Cardiac muscle cell (in vitro differentiated cells and primary cell): ENCODE data around the gene FILIP1. TPM values are rescaled to one million over a fixed set of nuclear protein-coding genes. Genes with fewer than 3 reads are reported as not detected.

Experiments used
- DNase-seq, 2 donors: peaks; one replicate each; pipeline versions ENCODE4 v3.0.0 to v3.0.0-alpha.2; 2010 to 2017; ENCODE audit warnings: low read depth in 1 of 2, low spot score in 1 of 2
- H3K27ac ChIP-seq: fragments of 200-600 bp; sonication (generic); 2 replicates; pipeline ENCODE4 v1.5.1; 2016
- H3K27me3 ChIP-seq: fragments of 200-600 bp; sonication (generic); 2 replicates; pipeline ENCODE4 v1.6.0; 2016; ENCODE audit warnings: control low read depth
- H3K36me3 ChIP-seq: fragments of 200-600 bp; sonication (generic); 2 replicates; pipeline ENCODE4 v1.5.1; 2016; ENCODE audit warnings: control low read depth
- H3K4me1 ChIP-seq: fragments of 200-600 bp; sonication (generic); 2 replicates; pipeline ENCODE4 v1.8.1; 2017; ENCODE audit warnings: low read depth, mild to moderate bottlenecking, mixed run types
- H3K4me3 ChIP-seq: fragments of 200-600 bp; sonication (generic); 2 replicates; pipeline ENCODE4 v1.5.1; 2016; ENCODE audit warnings: mild to moderate bottlenecking
- H3K9me3 ChIP-seq: fragments of 200-600 bp; sonication (generic); 2 replicates; pipeline ENCODE4 v1.5.1; 2017; ENCODE audit warnings: low read depth, mild to moderate bottlenecking, control low read depth
- polyA plus RNA-seq: library from polyadenylated mRNA; unstranded; fragments of >200 nt; fragmentation: Nextera tagmentation; extraction: Ambion mirVana; gene quantifications from 2 replicates; pipeline ENCODE4 v1.2.1, GENCODE V29; 2016
- total RNA-seq: library from RNA; depleted of rRNA; stranded (reverse); fragments of >200 nt; gene quantifications from 2 replicates; pipeline ENCODE4 v1.2.3, GENCODE V29; 2016
- TF ChIP-seq, protein P1 (sequence below): IDR thresholded peaks from 2 replicates; pipeline ENCODE4 v1.5.1; 2012; ENCODE audit warnings: low read depth, mild to moderate bottlenecking, low read length

Gene FILIP1
- total and polyA plus RNA-seq, 2 experiments from 2014 or later: 64.8 to 107 TPM

DNA sequence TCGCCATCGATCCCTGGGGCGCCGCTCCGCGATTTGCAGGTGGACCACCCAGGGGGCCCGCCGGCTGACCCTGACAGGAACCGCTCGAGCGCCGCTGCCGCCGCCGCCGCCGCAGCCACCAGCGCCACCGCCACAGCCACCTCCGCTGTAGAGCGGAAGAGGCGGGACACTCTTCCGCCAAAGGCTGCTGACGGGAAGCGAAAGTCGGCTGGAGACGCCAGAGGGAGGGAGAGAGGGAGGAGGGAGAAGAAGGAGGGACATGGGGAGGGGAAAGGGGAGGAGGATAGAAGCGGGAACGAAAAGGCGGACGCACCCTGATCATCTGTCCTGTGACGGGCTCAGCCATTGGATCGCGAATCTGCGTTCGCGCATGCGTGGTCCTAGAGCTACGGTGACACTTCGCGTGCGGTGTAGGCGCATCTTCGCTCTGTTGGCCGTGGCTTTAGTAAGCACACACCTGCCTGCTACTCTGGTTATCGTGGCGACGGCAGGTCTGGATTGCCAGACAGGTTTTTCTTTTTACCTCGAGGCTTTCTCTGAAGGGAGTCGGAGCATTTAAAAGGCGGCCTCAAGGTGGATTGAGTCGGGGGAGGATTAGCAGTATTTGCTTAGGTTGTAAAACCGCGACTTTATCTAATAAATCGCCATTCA, 208.8 kb downstream of the FILIP1 start, which contains the start of gene TMEM30A:
TSS of gene TMEM30A (minus strand) at position 161 of the 651 bp plus-strand sequence. CDS start at position 7, 154 bp downstream.
- H3K36me3 ChIP-seq: no peaks in the 10 kb centered on the region
- peak within 1 kb of the TSS; percentile 83 for H3K27ac ChIP-seq
- TF ChIP-seq, protein P1, sequence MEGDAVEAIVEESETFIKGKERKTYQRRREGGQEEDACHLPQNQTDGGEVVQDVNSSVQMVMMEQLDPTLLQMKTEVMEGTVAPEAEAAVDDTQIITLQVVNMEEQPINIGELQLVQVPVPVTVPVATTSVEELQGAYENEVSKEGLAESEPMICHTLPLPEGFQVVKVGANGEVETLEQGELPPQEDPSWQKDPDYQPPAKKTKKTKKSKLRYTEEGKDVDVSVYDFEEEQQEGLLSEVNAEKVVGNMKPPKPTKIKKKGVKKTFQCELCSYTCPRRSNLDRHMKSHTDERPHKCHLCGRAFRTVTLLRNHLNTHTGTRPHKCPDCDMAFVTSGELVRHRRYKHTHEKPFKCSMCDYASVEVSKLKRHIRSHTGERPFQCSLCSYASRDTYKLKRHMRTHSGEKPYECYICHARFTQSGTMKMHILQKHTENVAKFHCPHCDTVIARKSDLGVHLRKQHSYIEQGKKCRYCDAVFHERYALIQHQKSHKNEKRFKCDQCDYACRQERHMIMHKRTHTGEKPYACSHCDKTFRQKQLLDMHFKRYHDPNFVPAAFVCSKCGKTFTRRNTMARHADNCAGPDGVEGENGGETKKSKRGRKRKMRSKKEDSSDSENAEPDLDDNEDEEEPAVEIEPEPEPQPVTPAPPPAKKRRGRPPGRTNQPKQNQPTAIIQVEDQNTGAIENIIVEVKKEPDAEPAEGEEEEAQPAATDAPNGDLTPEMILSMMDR: no peak
- H3K4me3 ChIP-seq: peak within 1 kb of the TSS; percentile 95
- H3K27me3 ChIP-seq: no peaks in the 10 kb centered on the region
- peaks cover 28% of the 10 kb centered on the region for H3K4me1 ChIP-seq
- no peaks in the 10 kb centered on the region for H3K9me3 ChIP-seq
- DNase-seq: peak; percentile 98 to 99

DNA sequence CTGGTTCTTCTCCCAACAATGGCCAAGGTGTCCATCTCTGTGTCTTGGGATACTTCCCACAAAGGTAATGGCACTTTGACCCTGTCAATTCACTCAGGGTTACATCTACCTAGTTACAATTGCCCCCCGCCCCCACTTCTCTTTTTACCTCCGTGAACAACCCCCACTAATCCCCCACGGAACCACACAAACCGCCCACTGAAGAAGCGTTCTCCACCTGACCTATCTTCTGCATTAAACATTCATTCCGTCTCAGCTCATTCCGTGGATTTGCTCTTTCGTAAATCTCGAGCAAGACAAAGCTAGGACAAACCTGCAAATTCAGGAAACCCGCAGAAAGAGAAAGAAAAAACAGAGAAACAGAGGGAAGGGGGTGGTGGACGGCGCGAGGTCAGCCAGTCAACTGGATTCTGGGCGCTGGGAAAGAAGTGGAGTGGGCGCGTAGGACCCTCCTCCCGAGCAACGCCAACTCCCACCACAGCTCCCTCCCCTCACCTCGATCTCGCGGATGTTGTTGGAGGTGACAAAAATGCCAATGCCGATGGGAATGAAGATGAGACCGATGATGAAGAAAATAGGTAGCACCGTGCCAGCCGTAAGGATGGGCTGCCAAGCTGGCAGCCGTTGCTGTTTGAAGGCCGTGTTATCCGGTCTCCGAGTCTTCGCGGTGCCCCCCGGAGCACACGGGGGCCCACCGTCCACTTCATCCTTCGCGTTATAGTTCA, 209.5 kb downstream of the FILIP1 start:
- no peaks in the 10 kb centered on the region for H3K9me3 ChIP-seq
- peak overlapping the region; percentile 95 for H3K4me3 ChIP-seq
- no peaks in the 10 kb centered on the region for H3K27me3 ChIP-seq
- peaks cover 34% of the 10 kb centered on the region for H3K4me1 ChIP-seq
- DNase-seq: peak; percentile 30 to 59
- no peaks in the 10 kb centered on the region for H3K36me3 ChIP-seq
- TF ChIP-seq, protein P1: no peak
- H3K27ac ChIP-seq: peak overlapping the region; percentile 83

DNA sequence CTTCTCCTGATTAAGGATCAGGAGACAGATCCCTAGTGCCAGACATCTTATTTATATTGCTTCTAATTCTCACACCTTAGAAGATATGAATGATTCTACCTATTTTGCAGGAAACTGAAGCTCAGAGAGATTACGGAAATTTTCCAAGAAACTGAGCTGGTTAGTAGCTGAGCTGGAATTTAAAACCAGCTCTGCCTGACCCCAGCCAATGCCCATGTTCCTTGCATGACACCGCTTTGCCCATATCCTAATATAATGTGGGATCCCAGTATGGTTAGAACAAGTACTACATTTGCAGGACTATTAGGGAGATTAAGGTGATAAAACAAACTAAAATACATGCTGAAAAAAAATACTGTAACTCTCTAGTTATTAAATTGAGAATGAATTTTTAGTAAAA, 210.9 kb downstream of the FILIP1 start:
- Histone ChIP-seq H3K36me3 (no peaks in the 10 kb centered on the region), H3K9me3 (no peaks in the 10 kb centered on the region), H3K4me3 (peak overlapping the region; percentile 95), H3K27me3 (no peaks in the 10 kb centered on the region), H3K27ac (no peak overlapping the region), H3K4me1 (peaks cover 48% of the 10 kb centered on the region)
- no peak for DNase-seq
- TF ChIP-seq, protein P1: no peak

DNA sequence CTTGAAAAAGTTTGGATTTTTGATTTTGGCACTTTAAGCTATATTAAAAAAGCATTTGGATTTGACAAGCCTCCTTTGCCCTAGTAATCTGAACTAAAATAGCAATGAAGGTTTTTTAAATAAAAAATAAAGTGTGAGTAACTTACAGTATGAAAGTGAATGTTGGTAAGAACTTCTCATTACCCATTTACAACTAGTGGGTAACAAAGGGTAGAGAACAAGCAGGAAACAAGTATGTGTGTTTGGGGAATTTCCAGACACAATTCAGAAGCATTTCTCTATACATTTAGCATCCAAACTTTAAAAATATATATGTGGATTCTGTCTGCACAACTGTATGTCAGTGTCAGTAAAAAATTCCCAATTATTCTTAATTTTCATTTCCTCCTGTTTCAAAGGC, 211.9 kb downstream of the FILIP1 start:
- Histone ChIP-seq H3K4me1 (peaks cover 49% of the 10 kb centered on the region), H3K27ac (no peak overlapping the region), H3K27me3 (no peaks in the 10 kb centered on the region), H3K36me3 (no peaks in the 10 kb centered on the region), H3K9me3 (no peaks in the 10 kb centered on the region), H3K4me3 (peak overlapping the region; percentile 95)
- TF ChIP-seq, protein P1: no peak
- DNase-seq: no peak

DNA sequence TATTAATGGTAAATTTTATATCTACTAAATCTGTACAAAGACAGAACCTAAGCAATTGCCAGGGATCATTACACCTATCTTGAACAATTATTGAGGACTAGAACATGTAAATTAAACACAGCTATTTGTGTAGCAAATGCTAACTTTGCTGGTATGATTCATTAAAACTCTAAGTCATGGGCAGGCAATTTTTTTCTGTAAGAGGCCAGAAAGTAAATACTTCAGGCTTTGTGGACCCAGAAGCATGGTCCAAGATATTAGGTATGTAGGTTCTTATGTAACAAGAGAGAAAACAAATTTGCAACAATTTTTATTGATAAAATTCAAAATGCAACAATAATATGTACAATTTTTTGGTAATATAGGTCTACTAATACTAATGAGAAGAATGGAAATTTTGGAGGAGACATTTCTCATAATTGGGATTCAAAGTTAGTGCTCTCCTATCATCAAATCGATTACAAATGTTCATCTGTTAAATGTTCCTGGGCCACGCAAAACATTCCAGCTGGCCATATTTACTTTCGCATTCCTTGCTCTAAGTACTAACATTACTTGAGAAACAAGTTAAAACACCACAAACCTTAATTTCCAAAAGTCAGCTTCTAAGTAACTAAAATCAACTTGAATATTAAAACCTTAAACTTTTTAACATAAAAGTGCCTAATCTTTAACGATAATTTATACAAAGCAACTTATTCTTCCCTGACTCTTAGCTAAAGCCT, 213.3 kb downstream of the FILIP1 start:
- H3K9me3 ChIP-seq: no peaks in the 10 kb centered on the region
- H3K27ac ChIP-seq: no peak overlapping the region
- no peaks in the 10 kb centered on the region for H3K36me3 ChIP-seq
- H3K4me3 ChIP-seq: no peak overlapping the region
- H3K4me1 ChIP-seq: peaks cover 49% of the 10 kb centered on the region
- TF ChIP-seq, protein P1: no peak
- DNase-seq: no peak
- no peaks in the 10 kb centered on the region for H3K27me3 ChIP-seq
